Measurements from ENCODE around the gene PIAS2.
A peak's percentile ranks its signal among the peaks of the same experiment; 100 is the strongest.

PIAS2 gene

GRCh38 chr18:46909497-46909896, 7.8 kb downstream of the PIAS2 start:
- Histone ChIP-seq H3K4me1 (ENCODE audit: control insufficient read depth in 5 of 5, insufficient read depth in 5 of 5, low read length in 5 of 5) (no peaks in the 10 kb centered on the region), H3K27me3 (ENCODE audit: control insufficient read depth in 5 of 5, insufficient read depth in 4 of 5, low read length in 5 of 5) (no peaks in the 10 kb centered on the region), H3K4me3 (ENCODE audit: low read depth in 1 of 5, low read length in 5 of 5) (no peak overlapping the region), H3K9me3 (ENCODE audit: control insufficient read depth in 5 of 5, low read length in 5 of 5) (peaks cover 0 to 3% (median 0%) of the 10 kb centered on the region in 5 donors), H3K9ac (ENCODE audit: low read length in 5 of 5) (no peak overlapping the region), H3K27ac (ENCODE audit: low read depth, low read length) (no peak overlapping the region), H3K36me3 (ENCODE audit: control insufficient read depth in 5 of 5, insufficient read depth in 5 of 5, low read length in 5 of 5) (no peaks in the 10 kb centered on the region)

DNA sequence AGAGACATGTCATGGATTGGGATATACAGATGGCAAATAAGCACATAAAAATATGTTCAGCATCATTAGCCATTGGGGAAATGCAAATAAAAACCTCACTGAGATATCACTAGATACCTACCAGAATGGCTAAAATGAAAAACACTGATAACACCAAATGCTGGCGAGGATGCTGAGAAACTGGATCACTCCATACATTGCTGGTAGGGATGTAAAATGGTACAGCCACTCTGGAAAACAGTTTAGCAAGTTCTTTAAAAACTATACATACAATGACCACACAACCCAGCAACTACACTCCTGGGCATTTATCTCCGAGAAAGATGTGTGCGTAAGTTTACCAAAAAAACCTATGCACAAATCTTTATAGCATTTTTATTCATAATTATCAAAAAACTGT, 13.9 kb downstream of the PIAS2 start:
- H3K36me3 ChIP-seq (ENCODE audit: control insufficient read depth in 5 of 5, insufficient read depth in 5 of 5, low read length in 5 of 5): no peaks in the 10 kb centered on the region
- no peaks in the 10 kb centered on the region for H3K4me1 ChIP-seq (ENCODE audit: control insufficient read depth in 5 of 5, insufficient read depth in 5 of 5, low read length in 5 of 5)
- peaks cover 0 to 3% (median 0%) of the 10 kb centered on the region in 5 donors for H3K9me3 ChIP-seq (ENCODE audit: control insufficient read depth in 5 of 5, low read length in 5 of 5)

DNA sequence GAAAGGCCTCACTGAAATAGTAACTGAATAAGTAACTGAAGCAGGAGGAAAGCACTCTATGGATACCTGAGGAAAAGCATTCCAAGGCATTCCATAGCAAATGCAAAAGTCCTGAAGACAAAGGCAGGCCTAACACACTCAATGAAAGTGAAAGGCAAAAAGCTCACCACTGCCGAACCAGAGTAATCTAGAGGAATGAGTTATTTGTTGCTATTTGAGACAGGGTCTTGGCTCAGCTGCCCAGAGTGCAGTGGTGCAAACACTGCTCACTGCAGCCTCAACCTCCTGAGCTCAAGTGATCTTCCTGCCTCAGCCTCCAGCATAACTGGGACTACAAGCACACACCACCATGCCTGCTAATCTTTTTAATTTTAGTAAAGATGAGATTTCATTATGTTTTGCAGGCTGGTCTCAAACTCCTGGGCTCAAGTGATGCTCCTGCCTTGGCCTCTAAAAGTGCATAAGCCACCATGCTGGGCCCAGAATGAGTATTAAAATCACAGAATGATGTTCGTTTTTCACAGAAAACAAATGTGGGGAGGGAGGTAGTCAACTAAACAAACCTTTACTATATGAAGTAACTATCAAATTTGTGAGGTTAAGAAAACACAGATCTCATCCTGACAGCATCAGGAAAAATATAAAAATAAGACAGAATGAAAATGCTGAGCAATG, 17.9 kb downstream of the PIAS2 start:
- no peaks in the 10 kb centered on the region for H3K9me3 ChIP-seq (ENCODE audit: control insufficient read depth in 5 of 5, low read length in 5 of 5)
- H3K4me3 ChIP-seq (ENCODE audit: low read depth in 1 of 5, low read length in 5 of 5): no peak overlapping the region
- H3K27me3 ChIP-seq (ENCODE audit: control insufficient read depth in 5 of 5, insufficient read depth in 4 of 5, low read length in 5 of 5): no peaks in the 10 kb centered on the region
- H3K4me1 ChIP-seq (ENCODE audit: control insufficient read depth in 5 of 5, insufficient read depth in 5 of 5, low read length in 5 of 5): no peaks in the 10 kb centered on the region
- no peak overlapping the region for H3K27ac ChIP-seq (ENCODE audit: low read depth, low read length)
- no peak overlapping the region for H3K9ac ChIP-seq (ENCODE audit: low read length in 5 of 5)
- H3K36me3 ChIP-seq (ENCODE audit: control insufficient read depth in 5 of 5, insufficient read depth in 5 of 5, low read length in 5 of 5): no peaks in the 10 kb centered on the region

More for the DNA sequence above, 13.9 kb downstream of the PIAS2 start:
- Histone ChIP-seq H3K27ac (ENCODE audit: low read depth, low read length) (no peak overlapping the region), H3K27me3 (ENCODE audit: control insufficient read depth in 5 of 5, insufficient read depth in 4 of 5, low read length in 5 of 5) (no peaks in the 10 kb centered on the region), H3K4me3 (ENCODE audit: low read depth in 1 of 5, low read length in 5 of 5) (no peak overlapping the region), H3K9ac (ENCODE audit: low read length in 5 of 5) (no peak overlapping the region)

GRCh38 chr18:46894124-46894523, 23.2 kb downstream of the PIAS2 start:
- Histone ChIP-seq H3K4me1 (ENCODE audit: control insufficient read depth in 5 of 5, insufficient read depth in 5 of 5, low read length in 5 of 5) (peaks cover 0 to 3% (median 0%) of the 10 kb centered on the region in 5 donors), H3K36me3 (ENCODE audit: control insufficient read depth in 5 of 5, insufficient read depth in 5 of 5, low read length in 5 of 5) (peaks cover 7 to 16% (median 14%) of the 10 kb centered on the region in 5 donors), H3K27ac (ENCODE audit: low read depth, low read length) (no peak overlapping the region), H3K27me3 (ENCODE audit: control insufficient read depth in 5 of 5, insufficient read depth in 4 of 5, low read length in 5 of 5) (no peaks in the 10 kb centered on the region), H3K9me3 (ENCODE audit: control insufficient read depth in 5 of 5, low read length in 5 of 5) (peaks cover 0 to 5% (median 5%) of the 10 kb centered on the region in 5 donors), H3K9ac (ENCODE audit: low read length in 5 of 5) (no peak overlapping the region), H3K4me3 (ENCODE audit: low read depth in 1 of 5, low read length in 5 of 5) (no peak overlapping the region)

DNA sequence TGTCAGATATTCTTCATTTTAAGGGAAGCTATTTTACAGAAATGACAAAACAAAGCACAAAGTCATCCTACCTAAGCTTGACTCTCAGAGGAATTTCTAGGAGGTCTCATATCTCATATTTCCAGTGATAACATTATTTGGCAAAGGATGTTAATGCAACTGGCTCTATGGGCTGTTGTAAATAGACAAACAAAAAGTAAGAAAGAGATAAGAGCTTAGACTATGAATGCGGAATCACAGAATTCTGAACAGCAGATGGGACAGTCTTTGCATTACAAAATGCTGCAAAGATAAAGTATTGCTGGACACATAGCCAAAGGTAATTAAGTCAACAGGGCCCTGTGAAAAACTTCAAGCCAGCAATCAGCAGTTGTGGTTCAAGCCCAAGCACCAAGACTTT, 23.9 kb downstream of the PIAS2 start:
- peaks cover 13 to 23% (median 19%) of the 10 kb centered on the region in 5 donors for H3K36me3 ChIP-seq (ENCODE audit: control insufficient read depth in 5 of 5, insufficient read depth in 5 of 5, low read length in 5 of 5)
- H3K4me3 ChIP-seq (ENCODE audit: low read depth in 1 of 5, low read length in 5 of 5): no peak overlapping the region
- H3K9me3 ChIP-seq (ENCODE audit: control insufficient read depth in 5 of 5, low read length in 5 of 5): peaks cover 7 to 13% (median 13%) of the 10 kb centered on the region in 5 donors
- peaks cover 0 to 3% (median 0%) of the 10 kb centered on the region in 5 donors for H3K4me1 ChIP-seq (ENCODE audit: control insufficient read depth in 5 of 5, insufficient read depth in 5 of 5, low read length in 5 of 5)
- no peak overlapping the region for H3K9ac ChIP-seq (ENCODE audit: low read length in 5 of 5)
- H3K27me3 ChIP-seq (ENCODE audit: control insufficient read depth in 5 of 5, insufficient read depth in 4 of 5, low read length in 5 of 5): no peaks in the 10 kb centered on the region
- H3K27ac ChIP-seq (ENCODE audit: low read depth, low read length): no peak overlapping the region

GRCh38 chr18:46892842-46893241, 24.5 kb downstream of the PIAS2 start:
- Histone ChIP-seq H3K9me3 (ENCODE audit: control insufficient read depth in 5 of 5, low read length in 5 of 5) (peaks cover 8 to 14% (median 14%) of the 10 kb centered on the region in 5 donors), H3K4me1 (ENCODE audit: control insufficient read depth in 5 of 5, insufficient read depth in 5 of 5, low read length in 5 of 5) (peaks cover 0 to 3% (median 0%) of the 10 kb centered on the region in 5 donors), H3K9ac (ENCODE audit: low read length in 5 of 5) (no peak overlapping the region), H3K27me3 (ENCODE audit: control insufficient read depth in 5 of 5, insufficient read depth in 4 of 5, low read length in 5 of 5) (no peaks in the 10 kb centered on the region), H3K27ac (ENCODE audit: low read depth, low read length) (no peak overlapping the region), H3K36me3 (ENCODE audit: control insufficient read depth in 5 of 5, insufficient read depth in 5 of 5, low read length in 5 of 5) (peaks cover 13 to 24% (median 19%) of the 10 kb centered on the region in 5 donors), H3K4me3 (ENCODE audit: low read depth in 1 of 5, low read length in 5 of 5) (no peak overlapping the region)

DNA sequence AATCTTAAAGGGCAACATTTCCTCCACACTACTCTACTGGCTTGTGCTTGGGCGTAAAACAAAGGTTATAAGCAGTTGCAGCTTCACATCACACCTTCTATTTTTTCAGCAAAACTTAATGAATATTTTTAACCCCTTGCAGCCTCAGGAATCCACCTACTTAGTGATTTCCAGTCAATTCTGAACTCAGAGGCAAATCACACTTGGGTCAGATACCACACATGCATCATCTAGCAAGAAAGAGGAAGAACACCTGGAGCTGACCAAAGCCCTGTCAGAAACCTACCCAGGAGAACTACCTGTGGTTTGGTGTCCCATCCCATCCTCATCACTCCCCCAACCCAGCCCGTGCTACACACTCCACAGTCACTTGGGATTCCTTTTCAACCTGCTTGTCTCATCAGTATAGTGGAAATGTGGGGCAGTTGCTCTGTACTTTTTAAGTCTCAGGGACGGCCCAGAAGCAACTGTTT, 25.5 kb downstream of the PIAS2 start:
- Histone ChIP-seq H3K9me3 (ENCODE audit: control insufficient read depth in 5 of 5, low read length in 5 of 5) (peaks cover 8 to 17% (median 14%) of the 10 kb centered on the region in 5 donors), H3K27me3 (ENCODE audit: control insufficient read depth in 5 of 5, insufficient read depth in 4 of 5, low read length in 5 of 5) (no peaks in the 10 kb centered on the region)

DNA sequence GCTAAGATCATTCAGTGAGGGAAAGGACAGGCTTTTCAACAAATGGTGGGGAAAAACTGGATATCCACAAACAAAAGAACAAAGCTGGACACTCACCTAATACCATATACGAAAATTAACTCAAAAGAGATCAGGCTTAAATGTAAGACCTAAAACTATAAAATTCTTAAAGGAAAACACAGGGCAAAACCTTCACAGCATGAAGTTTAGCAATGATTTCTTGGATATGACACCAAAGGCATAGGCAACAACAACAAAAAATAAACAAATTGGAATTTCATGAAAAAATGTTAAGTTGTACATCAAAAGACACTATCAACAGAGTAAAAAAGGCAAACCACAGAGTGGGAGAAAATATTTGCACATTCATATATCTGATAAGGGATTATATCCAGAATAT, 28.3 kb downstream of the PIAS2 start:
- H3K4me3 ChIP-seq (ENCODE audit: low read depth in 1 of 5, low read length in 5 of 5): peak overlapping the region in 1 of 5 donors; percentile 5
- peaks cover 13 to 24% (median 19%) of the 10 kb centered on the region in 5 donors for H3K36me3 ChIP-seq (ENCODE audit: control insufficient read depth in 5 of 5, insufficient read depth in 5 of 5, low read length in 5 of 5)
- no peaks in the 10 kb centered on the region for H3K27me3 ChIP-seq (ENCODE audit: control insufficient read depth in 5 of 5, insufficient read depth in 4 of 5, low read length in 5 of 5)
- no peak overlapping the region for H3K27ac ChIP-seq (ENCODE audit: low read depth, low read length)
- H3K4me1 ChIP-seq (ENCODE audit: control insufficient read depth in 5 of 5, insufficient read depth in 5 of 5, low read length in 5 of 5): peaks cover 0 to 3% (median 0%) of the 10 kb centered on the region in 5 donors
- H3K9me3 ChIP-seq (ENCODE audit: control insufficient read depth in 5 of 5, low read length in 5 of 5): peaks cover 8 to 17% (median 14%) of the 10 kb centered on the region in 5 donors
- H3K9ac ChIP-seq (ENCODE audit: low read length in 5 of 5): no peak overlapping the region

More for the DNA sequence above, 25.5 kb downstream of the PIAS2 start:
- Histone ChIP-seq H3K36me3 (ENCODE audit: control insufficient read depth in 5 of 5, insufficient read depth in 5 of 5, low read length in 5 of 5) (peaks cover 13 to 24% (median 19%) of the 10 kb centered on the region in 5 donors), H3K4me3 (ENCODE audit: low read depth in 1 of 5, low read length in 5 of 5) (no peak overlapping the region), H3K27ac (ENCODE audit: low read depth, low read length) (no peak overlapping the region), H3K9ac (ENCODE audit: low read length in 5 of 5) (no peak overlapping the region), H3K4me1 (ENCODE audit: control insufficient read depth in 5 of 5, insufficient read depth in 5 of 5, low read length in 5 of 5) (peaks cover 0 to 3% (median 0%) of the 10 kb centered on the region in 5 donors)

DNA sequence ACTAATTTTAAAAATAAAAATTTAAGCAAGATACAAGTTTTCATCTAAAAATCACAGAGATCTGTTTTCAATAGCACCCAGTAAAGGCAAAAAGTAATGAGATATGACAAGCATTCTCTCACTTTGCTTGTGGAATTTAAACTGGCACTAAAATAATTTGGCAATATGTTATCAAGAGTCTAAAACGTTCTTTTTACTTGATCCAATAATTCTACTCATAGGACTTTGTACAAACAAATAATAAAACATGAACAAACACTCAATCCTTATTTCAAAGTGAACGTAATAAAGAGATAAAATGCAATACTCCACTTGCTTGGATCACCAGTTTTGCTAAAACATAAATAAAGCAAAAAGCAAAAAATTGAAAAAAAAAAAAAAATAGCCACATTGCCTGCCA, 30.4 kb downstream of the PIAS2 start:
- H3K27me3 ChIP-seq (ENCODE audit: control insufficient read depth in 5 of 5, insufficient read depth in 4 of 5, low read length in 5 of 5): no peaks in the 10 kb centered on the region
- no peak overlapping the region for H3K27ac ChIP-seq (ENCODE audit: low read depth, low read length)
- peaks cover 0 to 3% (median 0%) of the 10 kb centered on the region in 5 donors for H3K4me1 ChIP-seq (ENCODE audit: control insufficient read depth in 5 of 5, insufficient read depth in 5 of 5, low read length in 5 of 5)
- H3K36me3 ChIP-seq (ENCODE audit: control insufficient read depth in 5 of 5, insufficient read depth in 5 of 5, low read length in 5 of 5): peaks cover 13 to 24% (median 19%) of the 10 kb centered on the region in 5 donors
- H3K4me3 ChIP-seq (ENCODE audit: low read depth in 1 of 5, low read length in 5 of 5): no peak overlapping the region
- no peak overlapping the region for H3K9ac ChIP-seq (ENCODE audit: low read length in 5 of 5)
- H3K9me3 ChIP-seq (ENCODE audit: control insufficient read depth in 5 of 5, low read length in 5 of 5): peaks cover 8 to 17% (median 14%) of the 10 kb centered on the region in 5 donors

DNA sequence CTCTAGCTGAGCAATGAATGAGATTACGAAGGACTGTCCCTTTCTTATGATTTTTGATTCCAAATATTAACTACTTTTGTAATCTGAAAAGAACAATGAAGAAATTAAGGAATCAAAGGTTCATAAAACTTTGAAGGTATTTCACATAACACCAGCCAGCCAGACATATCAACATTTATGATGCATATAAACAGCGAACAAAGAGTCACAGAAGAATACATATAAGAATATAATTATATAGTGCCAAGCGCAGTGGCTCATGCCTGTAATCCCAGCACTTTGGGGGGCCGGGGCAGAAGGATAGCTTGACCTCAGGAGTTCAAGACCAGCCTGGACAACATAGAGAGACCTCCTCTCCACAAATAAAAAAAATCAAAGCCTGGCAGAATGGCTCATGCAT, 34.1 kb downstream of the PIAS2 start:
- Histone ChIP-seq H3K4me1 (ENCODE audit: control insufficient read depth in 5 of 5, insufficient read depth in 5 of 5, low read length in 5 of 5) (no peaks in the 10 kb centered on the region), H3K27me3 (ENCODE audit: control insufficient read depth in 5 of 5, insufficient read depth in 4 of 5, low read length in 5 of 5) (no peaks in the 10 kb centered on the region), H3K9ac (ENCODE audit: low read length in 5 of 5) (no peak overlapping the region), H3K9me3 (ENCODE audit: control insufficient read depth in 5 of 5, low read length in 5 of 5) (peaks cover 0 to 3% (median 0%) of the 10 kb centered on the region in 5 donors), H3K27ac (ENCODE audit: low read depth, low read length) (no peak overlapping the region), H3K4me3 (ENCODE audit: low read depth in 1 of 5, low read length in 5 of 5) (no peak overlapping the region), H3K36me3 (ENCODE audit: control insufficient read depth in 5 of 5, insufficient read depth in 5 of 5, low read length in 5 of 5) (no peaks in the 10 kb centered on the region)

Data from subcutaneous abdominal adipose tissue (tissue), 5 donors.